Gastrocnemius medialis (tissue), 4 donors: ENCODE measurements around the gene FAM118B.

Experiments used
- POLR2A ChIP-seq, 2 donors: fragments of 450-650 bp; IDR thresholded peaks; one replicate each; pipeline ENCODE4 v1.6.1; 2017; ENCODE audit warnings: antibody characterized with exemption in 2 of 2, mild to moderate bottlenecking in 2 of 2, moderate library complexity in 2 of 2
- TF ChIP-seq, protein P1 (sequence below), 5 experiments: fragments of 450-650 bp in 3 of 5; fragments of 200-600 bp in 2 of 5; sonication (generic) in 2 of 5; IDR thresholded peaks in 4 of 5; conservative IDR thresholded peaks in 1 of 5; 1 replicate in 4 of 5; 2 replicates in 1 of 5; pipeline ENCODE4 v1.5.1; 2016 to 2019; ENCODE audit warnings: antibody characterized with exemption in 5 of 5, mild to moderate bottlenecking in 3 of 5, moderate library complexity in 3 of 5

DNA sequence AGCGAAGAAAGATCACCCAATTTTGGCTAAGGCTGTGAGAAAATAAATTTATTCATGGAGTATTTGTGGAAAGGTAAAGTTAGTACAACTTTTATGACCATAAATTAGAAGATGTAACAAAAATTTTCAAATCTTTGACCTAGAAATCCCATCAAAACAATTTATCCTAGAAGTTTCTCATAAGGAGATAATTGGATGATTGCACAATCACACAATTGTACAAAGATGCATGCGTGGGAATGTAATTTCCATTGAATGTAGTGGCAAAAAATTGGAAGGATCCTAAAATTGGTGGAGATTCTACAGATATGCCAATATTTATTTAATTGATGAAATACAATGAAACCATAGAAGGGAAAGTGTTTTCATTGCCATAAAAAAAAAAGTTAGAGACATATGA, 45.6 kb downstream of the FAM118B start:
- no peak for TF ChIP-seq POLR2A (IDR thresholded peaks at IDR 0.05)
- TF ChIP-seq, protein P1, sequence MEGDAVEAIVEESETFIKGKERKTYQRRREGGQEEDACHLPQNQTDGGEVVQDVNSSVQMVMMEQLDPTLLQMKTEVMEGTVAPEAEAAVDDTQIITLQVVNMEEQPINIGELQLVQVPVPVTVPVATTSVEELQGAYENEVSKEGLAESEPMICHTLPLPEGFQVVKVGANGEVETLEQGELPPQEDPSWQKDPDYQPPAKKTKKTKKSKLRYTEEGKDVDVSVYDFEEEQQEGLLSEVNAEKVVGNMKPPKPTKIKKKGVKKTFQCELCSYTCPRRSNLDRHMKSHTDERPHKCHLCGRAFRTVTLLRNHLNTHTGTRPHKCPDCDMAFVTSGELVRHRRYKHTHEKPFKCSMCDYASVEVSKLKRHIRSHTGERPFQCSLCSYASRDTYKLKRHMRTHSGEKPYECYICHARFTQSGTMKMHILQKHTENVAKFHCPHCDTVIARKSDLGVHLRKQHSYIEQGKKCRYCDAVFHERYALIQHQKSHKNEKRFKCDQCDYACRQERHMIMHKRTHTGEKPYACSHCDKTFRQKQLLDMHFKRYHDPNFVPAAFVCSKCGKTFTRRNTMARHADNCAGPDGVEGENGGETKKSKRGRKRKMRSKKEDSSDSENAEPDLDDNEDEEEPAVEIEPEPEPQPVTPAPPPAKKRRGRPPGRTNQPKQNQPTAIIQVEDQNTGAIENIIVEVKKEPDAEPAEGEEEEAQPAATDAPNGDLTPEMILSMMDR (IDR thresholded peaks at IDR 0.05 in 4 of 5, conservative IDR thresholded peaks at IDR 0.05 in 1 of 5): no peak
